ENCODE data around the gene TMEM106C. TPM values are rescaled to one million over a fixed set of nuclear protein-coding genes. Genes with fewer than 3 reads are reported as not detected.

TMEM106C gene
- total and polyA plus RNA-seq, 2 of the 13 experiments (the other 11 are each of a cell fraction or from before 2014, with no cell fraction given): 132 to 192 TPM

DNA sequence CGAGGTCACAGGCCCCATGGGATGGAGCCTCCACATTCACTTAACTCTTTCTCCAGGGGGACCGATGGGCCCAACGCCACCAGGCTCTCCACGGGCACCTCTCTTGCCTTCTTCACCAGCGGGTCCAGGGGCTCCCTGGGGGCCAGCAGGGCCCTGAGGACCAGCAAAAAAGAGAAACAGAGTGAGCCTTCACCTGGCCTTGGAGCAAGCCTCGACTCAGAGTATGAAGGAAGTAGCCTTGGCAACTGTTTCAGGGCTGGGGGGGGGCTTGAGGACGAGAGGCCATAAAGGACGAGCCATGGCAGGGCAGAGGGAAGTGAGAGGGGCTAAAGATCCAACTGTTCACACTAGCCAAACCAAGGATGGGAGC is 22.9 kb downstream of the TMEM106C start:
- Histone ChIP-seq H2AFZ (ENCODE audit: low read length) (no peak overlapping the region), H4K20me1 (ENCODE audit: insufficient read depth, low read length) (no peaks in the 10 kb centered on the region), H3K9ac (ENCODE audit: insufficient read depth, low read depth, low read length) (no peak overlapping the region), H3K9me3 (ENCODE audit: low read length) (no peaks in the 10 kb centered on the region), H3K4me1 (ENCODE audit: insufficient read depth, low read length) (peaks cover 8% of the 10 kb centered on the region), H3K27me3 (ENCODE audit: control insufficient read depth in 1 of 2, insufficient read depth in 2 of 2, low read length in 2 of 2) (peaks cover 0 to 4% of the 10 kb centered on the region in 2 experiments; a peak in 1 of 5 replicates), H3K4me2 (ENCODE audit: low read depth, low read length) (no peak overlapping the region), H3K36me3 (replicated peaks in 1 of 2; ENCODE audit: control insufficient read depth in 1 of 2, insufficient read depth in 2 of 2, low read length in 2 of 2) (no peaks in the 10 kb centered on the region), H3K4me3 (replicated peaks in 1 of 3; ENCODE audit: insufficient read depth in 1 of 3, low read depth in 2 of 3, low read length in 3 of 3) (no peak overlapping the region), H3K79me2 (ENCODE audit: insufficient read depth, low read length) (no peaks in the 10 kb centered on the region), H3K27ac (ENCODE audit: extremely low read length, insufficient read depth, low read length) (no peak overlapping the region)
- intact Hi-C loops (cut with micrococcal nuclease; ENCODE audit: unreplicated experiment) (no loop called here), in situ Hi-C loops (cut with HindIII; ENCODE audit: extremely low pct_ligation_motif_present, low pct_unique_long_range_greater_than_20kb) (no loop called here)
- ATAC-seq: no peak
- ChIA-PET POLR2A (no interaction called here), CTCF (ENCODE audit: low intra/inter-chr PET ratio, low total read pairs) (no interaction called here)
- TF ChIP-seq ZNF431 (CRISPR knock-in tag; IDR thresholded peaks at IDR 0.05; ENCODE audit: borderline replicate concordance, low read depth) (no peak), HMG20B (CRISPR knock-in tag; conservative IDR thresholded peaks at IDR 0.05) (no peak), FOSL1 (CRISPR knock-in tag; IDR thresholded peaks at IDR 0.05; ENCODE audit: borderline replicate concordance) (no peak), ZNF552 (CRISPR knock-in tag; IDR thresholded peaks at IDR 0.05; ENCODE audit: borderline replicate concordance) (no peak), RELA (CRISPR knock-in tag; IDR thresholded peaks at IDR 0.05) (no peak), ZNF746 (CRISPR knock-in tag; IDR thresholded peaks at IDR 0.05) (no peak)
- TF ChIP-seq, protein P1, sequence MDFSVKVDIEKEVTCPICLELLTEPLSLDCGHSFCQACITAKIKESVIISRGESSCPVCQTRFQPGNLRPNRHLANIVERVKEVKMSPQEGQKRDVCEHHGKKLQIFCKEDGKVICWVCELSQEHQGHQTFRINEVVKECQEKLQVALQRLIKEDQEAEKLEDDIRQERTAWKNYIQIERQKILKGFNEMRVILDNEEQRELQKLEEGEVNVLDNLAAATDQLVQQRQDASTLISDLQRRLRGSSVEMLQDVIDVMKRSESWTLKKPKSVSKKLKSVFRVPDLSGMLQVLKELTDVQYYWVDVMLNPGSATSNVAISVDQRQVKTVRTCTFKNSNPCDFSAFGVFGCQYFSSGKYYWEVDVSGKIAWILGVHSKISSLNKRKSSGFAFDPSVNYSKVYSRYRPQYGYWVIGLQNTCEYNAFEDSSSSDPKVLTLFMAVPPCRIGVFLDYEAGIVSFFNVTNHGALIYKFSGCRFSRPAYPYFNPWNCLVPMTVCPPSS (IDR thresholded peaks at IDR 0.05): no peak
- DNase-seq (ENCODE audit: low spot score): no peak
- 31% methylated on average over 8 of the region's 8 CpGs for WGBS (ENCODE audit: low lambda C conversion rate)
- no TSS peak for BruUV-seq (replicated peaks)
- no peak for FAIRE-seq

DNA sequence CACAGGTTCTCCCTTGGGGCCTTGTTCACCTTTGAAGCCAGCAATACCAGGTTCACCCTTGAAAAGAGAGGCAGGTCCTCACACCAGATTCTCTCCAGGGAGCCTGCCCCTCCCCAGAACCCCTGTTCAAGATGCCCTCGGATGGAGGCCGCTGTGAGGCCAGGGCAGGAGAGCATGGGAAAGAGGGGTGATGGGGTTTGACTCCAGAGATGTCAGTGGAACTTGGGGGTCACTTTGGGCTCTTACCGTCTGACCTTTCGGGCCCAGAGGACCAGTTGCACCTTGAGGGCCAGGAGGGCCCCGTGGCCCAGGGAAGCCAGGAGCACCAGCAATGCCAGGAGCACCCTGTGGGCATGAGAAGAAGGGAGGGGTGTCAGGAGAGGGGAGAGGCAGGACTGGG is 23.4 kb downstream of the TMEM106C start:
- FAIRE-seq (no peak), DNase-seq (ENCODE audit: low spot score) (no peak), ATAC-seq (no peak)
- ChIA-PET CTCF (ENCODE audit: low intra/inter-chr PET ratio, low total read pairs) (no interaction called here), POLR2A (no interaction called here)
- BruUV-seq (replicated peaks): no TSS peak
- peaks cover 2% of the 10 kb centered on the region for H3K4me1 ChIP-seq (ENCODE audit: insufficient read depth, low read length)
- TF ChIP-seq, protein P2, sequence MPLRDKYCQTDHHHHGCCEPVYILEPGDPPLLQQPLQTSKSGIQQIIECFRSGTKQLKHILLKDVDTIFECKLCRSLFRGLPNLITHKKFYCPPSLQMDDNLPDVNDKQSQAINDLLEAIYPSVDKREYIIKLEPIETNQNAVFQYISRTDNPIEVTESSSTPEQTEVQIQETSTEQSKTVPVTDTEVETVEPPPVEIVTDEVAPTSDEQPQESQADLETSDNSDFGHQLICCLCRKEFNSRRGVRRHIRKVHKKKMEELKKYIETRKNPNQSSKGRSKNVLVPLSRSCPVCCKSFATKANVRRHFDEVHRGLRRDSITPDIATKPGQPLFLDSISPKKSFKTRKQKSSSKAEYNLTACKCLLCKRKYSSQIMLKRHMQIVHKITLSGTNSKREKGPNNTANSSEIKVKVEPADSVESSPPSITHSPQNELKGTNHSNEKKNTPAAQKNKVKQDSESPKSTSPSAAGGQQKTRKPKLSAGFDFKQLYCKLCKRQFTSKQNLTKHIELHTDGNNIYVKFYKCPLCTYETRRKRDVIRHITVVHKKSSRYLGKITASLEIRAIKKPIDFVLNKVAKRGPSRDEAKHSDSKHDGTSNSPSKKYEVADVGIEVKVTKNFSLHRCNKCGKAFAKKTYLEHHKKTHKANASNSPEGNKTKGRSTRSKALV (CRISPR knock-in tag; IDR thresholded peaks at IDR 0.05): no peak
- no peak for TF ChIP-seq ZNF788 (CRISPR knock-in tag; IDR thresholded peaks at IDR 0.05; ENCODE audit: borderline replicate concordance)
- TF ChIP-seq HMGA1 (CRISPR knock-in tag; conservative IDR thresholded peaks at IDR 0.05): no peak
- TF ChIP-seq ZIK1 (CRISPR knock-in tag; IDR thresholded peaks at IDR 0.05; ENCODE audit: borderline replicate concordance, low read depth): no peak
- in situ Hi-C loops (cut with HindIII; ENCODE audit: extremely low pct_ligation_motif_present, low pct_unique_long_range_greater_than_20kb): no loop called here
- H2AFZ ChIP-seq (ENCODE audit: low read length): no peak overlapping the region
- 93% methylated on average over 4 of the region's 5 CpGs for WGBS (ENCODE audit: low lambda C conversion rate)
- H3K9me3 ChIP-seq (ENCODE audit: low read length): no peaks in the 10 kb centered on the region
- intact Hi-C loops (cut with micrococcal nuclease; ENCODE audit: unreplicated experiment): no loop called here
- no peak overlapping the region for H3K9ac ChIP-seq (ENCODE audit: insufficient read depth, low read depth, low read length)
- H3K36me3 ChIP-seq (replicated peaks in 1 of 2; ENCODE audit: control insufficient read depth in 1 of 2, insufficient read depth in 2 of 2, low read length in 2 of 2): no peaks in the 10 kb centered on the region
- no peaks in the 10 kb centered on the region for H4K20me1 ChIP-seq (ENCODE audit: insufficient read depth, low read length)
- H3K27ac ChIP-seq (ENCODE audit: extremely low read length, insufficient read depth, low read length): no peak overlapping the region
- no peak overlapping the region for H3K4me2 ChIP-seq (ENCODE audit: low read depth, low read length)
- no peaks in the 10 kb centered on the region for H3K79me2 ChIP-seq (ENCODE audit: insufficient read depth, low read length)
- H3K27me3 ChIP-seq (ENCODE audit: control insufficient read depth in 1 of 2, insufficient read depth in 2 of 2, low read length in 2 of 2): no peaks in the 10 kb centered on the region; a peak in 1 of 5 replicates
- H3K4me3 ChIP-seq (replicated peaks in 1 of 3; ENCODE audit: insufficient read depth in 1 of 3, low read depth in 2 of 3, low read length in 3 of 3): no peak overlapping the region

Measured in HepG2 (cell line).